Adrenal gland (tissue), 5 donors: ENCODE data around the gene HMCN2.

Experiments used
- CTCF ChIP-seq, 6 experiments: fragments of 450-650 bp in 4 of 6; fragments of 200-600 bp in 2 of 6; sonication (generic) in 1 of 6; IDR thresholded peaks; 1 replicate in 5 of 6; 2 replicates in 1 of 6; pipeline versions ENCODE4 v1.5.1 to v1.8.0; 2016 to 2021; ENCODE audit warnings: antibody characterized with exemption in 6 of 6, mild to moderate bottlenecking in 2 of 6, moderate library complexity in 1 of 6
- POLR2A ChIP-seq, 2 donors: fragments of 450-650 bp; IDR thresholded peaks; one replicate each; pipeline ENCODE4 v1.6.1; 2017; ENCODE audit warnings: antibody characterized with exemption in 2 of 2, mild to moderate bottlenecking in 2 of 2, moderate library complexity in 1 of 2
- donor health status: DM: no; HTN: no; CAD: no.

DNA sequence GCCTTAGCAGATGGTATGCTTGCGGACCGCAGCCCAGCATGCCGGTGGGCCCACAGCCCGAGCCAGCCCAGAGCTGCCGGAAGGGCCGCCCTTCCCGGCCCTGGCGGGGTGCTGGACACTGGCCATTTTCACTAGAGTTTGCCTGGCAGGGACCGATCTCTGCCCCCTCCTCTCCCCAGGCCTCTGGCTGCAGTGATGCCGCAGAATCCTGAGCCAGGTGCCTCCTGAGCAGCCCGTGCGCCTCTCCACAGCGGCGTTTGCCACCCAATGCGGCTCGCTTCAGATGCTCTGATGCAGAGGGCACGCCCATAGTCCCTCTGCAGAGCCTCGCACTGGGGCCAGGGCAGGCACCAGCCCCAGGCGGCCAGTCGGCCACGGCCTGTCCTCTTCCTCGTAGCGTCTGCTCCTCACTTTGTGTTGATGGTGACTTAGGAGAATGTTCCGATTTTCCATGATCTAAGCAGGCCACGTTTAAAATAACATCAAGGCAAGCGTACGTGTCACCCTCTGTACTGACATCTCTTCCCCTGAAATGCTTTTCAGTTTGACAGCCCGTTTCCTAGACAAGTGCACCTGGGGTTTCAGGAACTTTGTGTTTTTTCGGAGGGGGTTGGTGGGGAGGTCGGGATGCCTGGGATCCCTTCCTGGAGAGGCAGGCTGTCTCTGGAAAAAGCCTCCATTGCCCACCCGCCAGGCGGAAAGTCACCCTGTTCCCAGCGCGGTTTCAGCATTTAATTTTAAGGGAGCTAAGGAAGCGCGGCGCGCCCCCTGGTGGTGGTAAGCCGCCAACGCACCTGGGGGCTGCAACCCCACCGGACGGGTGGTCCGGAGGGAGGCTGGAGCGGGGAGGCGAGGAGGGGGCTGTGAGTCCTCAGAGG, 29.8 kb upstream of the HMCN2 start:
- peak; percentile 97 to 100 (median 98) for TF ChIP-seq CTCF (IDR thresholded peaks at IDR 0.05)
- TF ChIP-seq POLR2A (IDR thresholded peaks at IDR 0.05) = no peak
